AG04450 (cell line): ENCODE results near the gene SMIM36. TPM values are rescaled to one million over a fixed set of nuclear protein-coding genes. Genes with fewer than 3 reads are reported as not detected.

Experiments used
- CTCF ChIA-PET: fragments of 300-600, 350-600 bp; formaldehyde crosslinking; extraction: SDS; loops from one replicate; lab custom pipeline; 2022; ENCODE audit warnings: antibody characterized with exemption, inconsistent platforms; lab: Charles Lee
- POLR2A ChIA-PET: fragments of 350-600 bp; formaldehyde crosslinking; extraction: SDS; loops from one replicate; lab custom pipeline; 2021; ENCODE audit warnings: antibody characterized with exemption, inconsistent platforms; lab: Yijun Ruan, JAX
- DNase-seq: peaks from one replicate; pipeline ENCODE4 v3.0.0-alpha.2; 2011; ENCODE audit warnings: low read depth, low spot score
- H3K27ac ChIP-seq: one replicate; pipeline ENCODE4 v1.5.1; 2012; ENCODE audit warnings: low read depth, low read length, control low read depth
- H3K27me3 ChIP-seq: one replicate; pipeline ENCODE4 v1.6.0; 2012; ENCODE audit warnings: low read length; ENCODE audit not compliant: control insufficient read depth, insufficient read depth
- H3K4me3 ChIP-seq: 2 replicates; pipeline ENCODE4 v1.5.1; 2011; ENCODE audit warnings: mild to moderate bottlenecking, low read depth, low read length, control low read depth
- H3K9me3 ChIP-seq: 2 replicates; pipeline ENCODE4 v1.5.1; 2012; ENCODE audit warnings: low read length; ENCODE audit not compliant: control insufficient read depth, insufficient read depth
- polyA plus RNA-seq: library from polyadenylated mRNA; depleted of rRNA; stranded (reverse); fragments of >200 nt; gene quantifications from 2 replicates; pipeline ENCODE4 v1.2.3, GENCODE V29; 2011
- TF ChIP-seq, protein P1 (sequence below): IDR thresholded peaks from 2 replicates; pipeline ENCODE4 v1.5.1; 2011; ENCODE audit warnings: low read depth, low read length, control low read depth, inconsistent platforms

SMIM36 gene
- polyA plus RNA-seq, 1 experiment, result not detected

- peak overlapping the region; percentile 92 for H3K4me3 ChIP-seq
- CTCF ChIA-PET, result interaction anchor here (1.9 to 2.2 kb wide), 2 partner anchors 14 to 93 kb away, joined by 6 to 10 read pairs; no protein-coding TSS in a partner anchor
- POLR2A ChIA-PET, result interaction anchor here (1.6 to 1.8 kb wide), 3 partner anchors 13 to 35 kb away, joined by 4 to 10 read pairs (median 4); no protein-coding TSS in a partner anchor
- H3K27me3 ChIP-seq, result no peaks in the 10 kb centered on the region
- no peak for DNase-seq
- peak overlapping the region; percentile 24 for H3K27ac ChIP-seq
- peaks cover 3% of the 10 kb centered on the region; the same call in 1 of the 2 replicates for H3K9me3 ChIP-seq
- TF ChIP-seq, protein P1, sequence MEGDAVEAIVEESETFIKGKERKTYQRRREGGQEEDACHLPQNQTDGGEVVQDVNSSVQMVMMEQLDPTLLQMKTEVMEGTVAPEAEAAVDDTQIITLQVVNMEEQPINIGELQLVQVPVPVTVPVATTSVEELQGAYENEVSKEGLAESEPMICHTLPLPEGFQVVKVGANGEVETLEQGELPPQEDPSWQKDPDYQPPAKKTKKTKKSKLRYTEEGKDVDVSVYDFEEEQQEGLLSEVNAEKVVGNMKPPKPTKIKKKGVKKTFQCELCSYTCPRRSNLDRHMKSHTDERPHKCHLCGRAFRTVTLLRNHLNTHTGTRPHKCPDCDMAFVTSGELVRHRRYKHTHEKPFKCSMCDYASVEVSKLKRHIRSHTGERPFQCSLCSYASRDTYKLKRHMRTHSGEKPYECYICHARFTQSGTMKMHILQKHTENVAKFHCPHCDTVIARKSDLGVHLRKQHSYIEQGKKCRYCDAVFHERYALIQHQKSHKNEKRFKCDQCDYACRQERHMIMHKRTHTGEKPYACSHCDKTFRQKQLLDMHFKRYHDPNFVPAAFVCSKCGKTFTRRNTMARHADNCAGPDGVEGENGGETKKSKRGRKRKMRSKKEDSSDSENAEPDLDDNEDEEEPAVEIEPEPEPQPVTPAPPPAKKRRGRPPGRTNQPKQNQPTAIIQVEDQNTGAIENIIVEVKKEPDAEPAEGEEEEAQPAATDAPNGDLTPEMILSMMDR, result no peak
Measured at GRCh38 chr17:55420067-55420775, 91.0 kb downstream of the SMIM36 start.

GRCh38 chr17:55418369-55419268, 92.6 kb downstream of the SMIM36 start:
- H3K4me3 ChIP-seq, result no peak overlapping the region
- CTCF ChIA-PET, result interaction anchor here (1.4 to 3.6 kb wide), 2 partner anchors 96 to 97 kb away, joined by 3 to 22 read pairs; no protein-coding TSS in a partner anchor

DNA sequence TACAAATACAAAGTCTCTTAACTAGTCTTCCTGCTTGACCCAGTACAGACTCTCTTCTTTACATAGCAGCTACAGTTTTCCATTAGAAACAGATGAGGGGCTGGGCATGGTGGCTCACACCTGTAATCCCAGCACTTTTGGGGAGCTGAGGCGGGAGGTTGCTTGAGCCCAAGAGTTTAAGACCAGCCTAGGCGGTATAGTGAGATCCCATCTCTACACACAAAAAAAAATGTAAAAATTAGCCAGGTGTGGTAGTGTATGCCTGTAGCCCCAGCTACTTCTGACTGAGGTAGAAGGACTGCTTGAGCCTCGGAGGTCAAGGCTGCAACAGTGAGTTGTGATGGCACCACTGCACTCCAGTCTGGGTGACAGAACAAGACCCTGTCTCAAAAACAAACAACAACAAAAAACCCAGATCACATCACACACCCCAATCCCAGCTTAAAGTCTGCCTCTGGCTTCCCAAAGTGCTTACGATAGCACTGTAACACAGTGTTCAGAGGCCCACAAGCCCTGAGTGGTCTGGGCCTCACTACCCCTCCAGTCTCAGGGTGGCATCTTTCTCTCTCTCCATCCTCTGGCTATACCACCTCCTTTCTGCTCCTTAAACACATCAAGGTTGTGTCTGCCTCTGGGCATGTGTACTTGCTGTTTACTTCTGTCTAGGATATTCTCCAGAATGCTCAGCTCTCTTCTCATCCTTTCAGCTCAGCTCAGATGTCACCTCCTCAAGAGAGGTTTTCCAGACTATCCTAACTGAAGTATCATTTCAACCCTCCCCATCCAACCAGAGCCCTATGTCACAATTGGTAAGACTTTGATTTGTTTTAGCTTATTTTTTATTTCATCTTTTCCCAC, 93.6 kb downstream of the SMIM36 start:
- H3K27ac ChIP-seq, result no peak overlapping the region
- H3K27me3 ChIP-seq, result no peaks in the 10 kb centered on the region
- peaks cover 3% of the 10 kb centered on the region; the same call in 1 of the 2 replicates for H3K9me3 ChIP-seq
- CTCF ChIA-PET, result interaction anchor here (1.2 to 3.6 kb wide), 4 partner anchors 60 to 109 kb away, joined by 3 to 22 read pairs (median 4); no protein-coding TSS in a partner anchor
- DNase-seq, result no peak
- POLR2A ChIA-PET, result no interaction called here
- TF ChIP-seq, protein P1, result no peak
- H3K4me3 ChIP-seq, result no peak overlapping the region

More at GRCh38 chr17:55418369-55419268, 92.6 kb downstream of the SMIM36 start:
- Histone ChIP-seq H3K27me3 (no peaks in the 10 kb centered on the region), H3K27ac (no peak overlapping the region), H3K9me3 (peaks cover 3% of the 10 kb centered on the region; the same call in 1 of the 2 replicates)
- DNase-seq, result no peak
- TF ChIP-seq, protein P1, result no peak
- POLR2A ChIA-PET, result no interaction called here

DNA sequence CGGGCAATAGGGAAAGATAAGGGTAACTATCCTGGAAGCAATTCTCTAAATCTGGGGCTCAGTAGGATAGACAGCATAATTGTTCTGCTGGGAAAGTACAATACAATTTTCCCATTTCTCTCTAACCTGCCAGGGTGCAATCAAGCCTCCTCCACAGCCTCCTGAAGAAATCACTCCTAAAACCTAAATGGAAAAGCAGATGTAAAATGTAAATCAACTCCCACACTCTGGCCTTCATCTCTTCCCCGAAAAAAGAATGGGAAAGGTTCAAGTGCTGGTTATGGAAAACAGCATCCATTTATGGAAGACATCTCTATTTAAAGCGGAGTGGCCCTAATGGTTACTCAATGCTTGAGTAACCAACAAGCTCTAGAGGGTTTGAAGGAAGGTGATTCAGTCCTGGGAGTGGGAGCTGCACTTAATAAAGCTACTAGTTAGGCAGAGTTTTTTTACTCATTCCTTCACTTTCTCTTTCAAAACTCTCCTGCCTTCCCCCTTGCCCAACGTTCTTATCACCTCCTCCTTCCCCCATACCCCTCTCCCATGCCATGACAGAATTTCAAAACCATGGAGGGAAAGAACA, 94.7 kb downstream of the SMIM36 start:
- Histone ChIP-seq H3K27me3 (no peaks in the 10 kb centered on the region), H3K9me3 (peaks cover 3% of the 10 kb centered on the region; the same call in 1 of the 2 replicates), H3K4me3 (no peak overlapping the region), H3K27ac (no peak overlapping the region)
- TF ChIP-seq, protein P1, result no peak
- POLR2A ChIA-PET, result interaction anchor here (0.6 kb wide), 1 partner anchor 35 kb away, joined by 9 read pairs; no protein-coding TSS in a partner anchor
- DNase-seq, result no peak
- CTCF ChIA-PET, result interaction anchor here (1.2 to 3.6 kb wide), 3 partner anchors 59 to 110 kb away, joined by 3 to 22 read pairs (median 6); no protein-coding TSS in a partner anchor
